Measurements from ENCODE around the gene SRRM5.
A peak's percentile ranks its signal among the peaks of the same experiment; 100 is the strongest.

DNA sequence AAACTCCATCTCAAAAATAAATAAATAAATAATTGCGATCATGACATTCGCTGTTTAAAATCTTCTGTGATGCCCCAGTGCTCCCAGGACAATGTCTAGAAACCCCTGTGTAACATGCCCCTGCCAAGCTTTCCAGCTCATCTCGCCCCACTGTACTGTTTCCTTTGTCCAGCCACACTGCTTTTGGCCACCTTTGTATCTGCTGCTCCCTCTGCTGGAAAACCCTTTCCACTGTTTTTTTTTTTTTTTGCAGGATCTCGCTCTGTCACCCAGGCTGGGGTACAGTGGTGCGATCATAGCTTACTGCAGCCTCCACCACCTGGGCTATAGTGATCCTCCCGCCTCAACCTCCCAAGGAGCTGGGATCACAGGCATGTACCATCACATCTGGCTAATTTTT, 50.6 kb downstream of the SRRM5 start:
- TF ChIP-seq EZH2phosphoT487 (IDR thresholded peaks at IDR 0.05; ENCODE audit: borderline replicate concordance, low read depth) (no peak), TEAD4 (IDR thresholded peaks at IDR 0.05; ENCODE audit: borderline replicate concordance, insufficient read depth) (no peak), RAD21 (IDR thresholded peaks at IDR 0.05; ENCODE audit: low read length) (peak; percentile 26; the same call in 1 of the 2 replicates), SIN3A (IDR thresholded peaks at IDR 0.05; ENCODE audit: borderline replicate concordance, low read depth, low read length) (no peak), EP300 (IDR thresholded peaks at IDR 0.05; ENCODE audit: borderline replicate concordance in 1 of 2, low read depth in 1 of 2, low read length in 1 of 2) (no peak), RFX5 (IDR thresholded peaks at IDR 0.05; ENCODE audit: low read length) (no peak)
- TF ChIP-seq, protein P1, sequence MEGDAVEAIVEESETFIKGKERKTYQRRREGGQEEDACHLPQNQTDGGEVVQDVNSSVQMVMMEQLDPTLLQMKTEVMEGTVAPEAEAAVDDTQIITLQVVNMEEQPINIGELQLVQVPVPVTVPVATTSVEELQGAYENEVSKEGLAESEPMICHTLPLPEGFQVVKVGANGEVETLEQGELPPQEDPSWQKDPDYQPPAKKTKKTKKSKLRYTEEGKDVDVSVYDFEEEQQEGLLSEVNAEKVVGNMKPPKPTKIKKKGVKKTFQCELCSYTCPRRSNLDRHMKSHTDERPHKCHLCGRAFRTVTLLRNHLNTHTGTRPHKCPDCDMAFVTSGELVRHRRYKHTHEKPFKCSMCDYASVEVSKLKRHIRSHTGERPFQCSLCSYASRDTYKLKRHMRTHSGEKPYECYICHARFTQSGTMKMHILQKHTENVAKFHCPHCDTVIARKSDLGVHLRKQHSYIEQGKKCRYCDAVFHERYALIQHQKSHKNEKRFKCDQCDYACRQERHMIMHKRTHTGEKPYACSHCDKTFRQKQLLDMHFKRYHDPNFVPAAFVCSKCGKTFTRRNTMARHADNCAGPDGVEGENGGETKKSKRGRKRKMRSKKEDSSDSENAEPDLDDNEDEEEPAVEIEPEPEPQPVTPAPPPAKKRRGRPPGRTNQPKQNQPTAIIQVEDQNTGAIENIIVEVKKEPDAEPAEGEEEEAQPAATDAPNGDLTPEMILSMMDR (IDR thresholded peaks at IDR 0.05), result peak; percentile 52
